Activated T-cell treated with anti-CD3 and anti-CD28 coated beads, Interleukin-2, amount 50 U/mL, for 24 hours (primary cell): ENCODE results near the gene ITGA2B.
"Not testable (repeated sequence)": the region's sequence is repeated elsewhere in the genome, so short reads cannot be mapped to it uniquely, and the experiment has no call there.

Experiments
- DNase-seq: peaks from one replicate; pipeline ENCODE4 v3.0.0-alpha.2; 2020
- H3K27ac Mint-ChIP-seq: 2 replicates; pipeline ENCODE4 v1.8.0; 2020; ENCODE audit warnings: mild to moderate bottlenecking, mixed read lengths
- H3K27me3 Mint-ChIP-seq: 2 replicates; pipeline ENCODE4 v1.8.0; 2020; ENCODE audit warnings: mixed read lengths
- H3K36me3 Mint-ChIP-seq: 2 replicates; pipeline ENCODE4 v1.8.0; 2020; ENCODE audit warnings: low read depth, mixed read lengths
- H3K4me1 Mint-ChIP-seq: 2 replicates; pipeline ENCODE4 v1.8.0; 2020; ENCODE audit warnings: low read depth, mixed read lengths
- H3K4me3 Mint-ChIP-seq: 2 replicates; pipeline ENCODE4 v1.8.0; 2020; ENCODE audit warnings: mild to moderate bottlenecking, moderate library complexity, mixed read lengths
- H3K9me3 Mint-ChIP-seq: 2 replicates; pipeline ENCODE4 v1.8.0; 2020; ENCODE audit warnings: mixed read lengths

The ITGA2B gene

GRCh38 chr17:44398692-44399691, 9.5 kb upstream of the ITGA2B start:
- Mint-ChIP-seq H3K9me3 (no peaks in the 10 kb centered on the region), H3K4me1 (peaks cover 14% of the 10 kb centered on the region), H3K36me3 (peaks cover 74% of the 10 kb centered on the region), H3K27ac (no peak overlapping the region), H3K27me3 (no peaks in the 10 kb centered on the region), H3K4me3 (no peak overlapping the region)
- no peak for DNase-seq

- Mint-ChIP-seq H3K9me3 (no peaks in the 10 kb centered on the region), H3K27me3 (no peaks in the 10 kb centered on the region), H3K4me3 (no peak overlapping the region), H3K36me3 (peaks cover 62% of the 10 kb centered on the region), H3K27ac (no peak overlapping the region), H3K4me1 (peaks cover 21% of the 10 kb centered on the region)
- DNase-seq, result no peak
Observed at GRCh38 chr17:44397479-44398440, 8.3 kb upstream of the ITGA2B start.

- Mint-ChIP-seq H3K4me1 (peaks cover 16% of the 10 kb centered on the region), H3K27me3 (no peaks in the 10 kb centered on the region), H3K27ac (no peak overlapping the region), H3K36me3 (peaks cover 56% of the 10 kb centered on the region), H3K9me3 (no peaks in the 10 kb centered on the region), H3K4me3 (no peak overlapping the region)
- DNase-seq, result no peak
Observed at GRCh38 chr17:44396946-44397345, 7.5 kb upstream of the ITGA2B start.

- Mint-ChIP-seq H3K9me3 (no peaks in the 10 kb centered on the region), H3K27me3 (no peaks in the 10 kb centered on the region), H3K36me3 (peaks cover 37% of the 10 kb centered on the region), H3K27ac (no peak overlapping the region), H3K4me3 (no peak overlapping the region), H3K4me1 (peaks cover 17% of the 10 kb centered on the region)
- DNase-seq, result no peak
Observed at GRCh38 chr17:44394833-44395232, 5.4 kb upstream of the ITGA2B start.

GRCh38 chr17:44394112-44394511, 4.7 kb upstream of the ITGA2B start:
- Mint-ChIP-seq H3K36me3 (peaks cover 30% of the 10 kb centered on the region), H3K4me1 (peaks cover 17% of the 10 kb centered on the region)
- H3K9me3 Mint-ChIP-seq, DNase-seq, H3K4me3 Mint-ChIP-seq, H3K27ac Mint-ChIP-seq, H3K27me3 Mint-ChIP-seq: not testable (repeated sequence)

GRCh38 chr17:44390250-44390870, 911 bp upstream of the ITGA2B start:
- Mint-ChIP-seq H3K4me1 (peaks cover 20% of the 10 kb centered on the region), H3K36me3 (no peaks in the 10 kb centered on the region), H3K27ac (no peak overlapping the region), H3K27me3 (peaks cover 19% of the 10 kb centered on the region), H3K4me3 (no peak overlapping the region), H3K9me3 (no peaks in the 10 kb centered on the region)
- no peak for DNase-seq

GRCh38 chr17:44389723-44390202, 314 bp upstream of the ITGA2B start:
- no peak overlapping the region for H3K4me3 Mint-ChIP-seq
- no peak for DNase-seq
- no peaks in the 10 kb centered on the region for H3K36me3 Mint-ChIP-seq
- H3K27ac Mint-ChIP-seq, result no peak overlapping the region
- H3K4me1 Mint-ChIP-seq, result peaks cover 24% of the 10 kb centered on the region
- H3K9me3 Mint-ChIP-seq, result no peaks in the 10 kb centered on the region
- peaks cover 22% of the 10 kb centered on the region for H3K27me3 Mint-ChIP-seq

GRCh38 chr17:44387804-44388203, 1.6 kb downstream of the ITGA2B start:
- Mint-ChIP-seq H3K27me3 (peaks cover 31% of the 10 kb centered on the region), H3K36me3 (no peaks in the 10 kb centered on the region), H3K27ac (no peak overlapping the region), H3K4me3 (no peak overlapping the region), H3K9me3 (no peaks in the 10 kb centered on the region), H3K4me1 (peaks cover 17% of the 10 kb centered on the region)
- no peak for DNase-seq

GRCh38 chr17:44386182-44386525, 3.3 kb downstream of the ITGA2B start:
- H3K9me3 Mint-ChIP-seq, result no peaks in the 10 kb centered on the region
- no peak overlapping the region for H3K27ac Mint-ChIP-seq
- peak overlapping the region; percentile 71 for H3K4me3 Mint-ChIP-seq
- peaks cover 31% of the 10 kb centered on the region for H3K27me3 Mint-ChIP-seq
- H3K4me1 Mint-ChIP-seq, result peaks cover 16% of the 10 kb centered on the region
- H3K36me3 Mint-ChIP-seq, result no peaks in the 10 kb centered on the region
- DNase-seq, result no peak

- Mint-ChIP-seq H3K4me3 (peak overlapping the region; percentile 71), H3K36me3 (no peaks in the 10 kb centered on the region), H3K4me1 (peaks cover 16% of the 10 kb centered on the region), H3K27me3 (peaks cover 31% of the 10 kb centered on the region), H3K27ac (no peak overlapping the region), H3K9me3 (no peaks in the 10 kb centered on the region)
- DNase-seq, result peak; percentile 89
Observed at GRCh38 chr17:44385287-44386181, 3.9 kb downstream of the ITGA2B start.

- H3K27me3 Mint-ChIP-seq, result peaks cover 31% of the 10 kb centered on the region
- no peak for DNase-seq
Observed at GRCh38 chr17:44384823-44385286, 4.6 kb downstream of the ITGA2B start.

GRCh38 chr17:44384281-44384822, 5.1 kb downstream of the ITGA2B start:
- Mint-ChIP-seq H3K4me3 (no peak overlapping the region), H3K27ac (no peak overlapping the region), H3K36me3 (no peaks in the 10 kb centered on the region), H3K9me3 (no peaks in the 10 kb centered on the region), H3K27me3 (peaks cover 27% of the 10 kb centered on the region), H3K4me1 (peaks cover 16% of the 10 kb centered on the region)
- no peak for DNase-seq

More at GRCh38 chr17:44384823-44385286, 4.6 kb downstream of the ITGA2B start:
- H3K36me3 Mint-ChIP-seq, result no peaks in the 10 kb centered on the region
- H3K9me3 Mint-ChIP-seq, result no peaks in the 10 kb centered on the region
- peak overlapping the region; percentile 71 for H3K4me3 Mint-ChIP-seq
- H3K4me1 Mint-ChIP-seq, result peaks cover 16% of the 10 kb centered on the region
- no peak overlapping the region for H3K27ac Mint-ChIP-seq

- Mint-ChIP-seq H3K27ac (no peak overlapping the region), H3K36me3 (no peaks in the 10 kb centered on the region), H3K4me3 (no peak overlapping the region), H3K27me3 (peaks cover 23% of the 10 kb centered on the region), H3K4me1 (peaks cover 16% of the 10 kb centered on the region), H3K9me3 (no peaks in the 10 kb centered on the region)
- DNase-seq, result no peak
Observed at GRCh38 chr17:44383861-44384260, 5.6 kb downstream of the ITGA2B start.
